Common myeloid progenitor, CD34-positive (primary cell): Measurements from ENCODE around the gene C11orf91.
"Not testable (repeated sequence)": the region's sequence is repeated elsewhere in the genome, so short reads cannot be mapped to it uniquely, and the experiment has no call there.

Experiments used
- CTCF ChIA-PET: fragments of 350-600 bp; sonication (Branson Sonifier 250); formaldehyde crosslinking; loops from one replicate; lab custom pipeline; 2021; ENCODE audit warnings: antibody characterized with exemption; lab: Charles Lee
- POLR2A ChIA-PET: fragments of 350-600 bp; sonication (Branson Sonifier 250); formaldehyde crosslinking; loops from one replicate; lab custom pipeline; 2021; ENCODE audit warnings: antibody characterized with exemption; lab: Charles Lee
- DNase-seq, 3 donors: peaks; one replicate each; pipeline versions ENCODE4 v3.0.0 to v3.0.0-alpha.2; 2013
- H3K27ac ChIP-seq, 2 experiments: 1 replicate in 1 of 2; 2 replicates in 1 of 2; pipeline ENCODE4 v1.7.0; 2013; ENCODE audit warnings: inconsistent platforms in 2 of 2, low read length in 2 of 2, mild to moderate bottlenecking in 2 of 2, low read depth in 1 of 2, moderate library complexity in 1 of 2; ENCODE audit not compliant: severe bottlenecking in 2 of 2, insufficient read depth in 1 of 2, poor library complexity in 1 of 2
- H3K27me3 ChIP-seq, 5 experiments: replicated peaks in 2 of 5; 1 replicate in 3 of 5; 2 replicates in 2 of 5; pipeline versions ENCODE4 v1.6.1 to v1.7.0; 2013; ENCODE audit warnings: low read length in 4 of 5, mild to moderate bottlenecking in 2 of 5, moderate library complexity in 2 of 5, inconsistent platforms in 1 of 5; ENCODE audit not compliant: insufficient read depth in 5 of 5, control insufficient read depth in 4 of 5
- H3K36me3 ChIP-seq, 4 experiments: 1 replicate in 2 of 4; 2 replicates in 2 of 4; pipeline versions ENCODE4 v1.6.1 to v1.7.0; 2013; ENCODE audit warnings: low read length in 3 of 4, control low read depth in 1 of 4, mild to moderate bottlenecking in 1 of 4; ENCODE audit not compliant: control insufficient read depth in 4 of 4, insufficient read depth in 4 of 4
- H3K4me1 ChIP-seq, 4 experiments: 1 replicate in 3 of 4; 2 replicates in 1 of 4; pipeline versions ENCODE4 v1.6.1 to v1.7.1; 2013; ENCODE audit warnings: low read length in 3 of 4, mild to moderate bottlenecking in 3 of 4, control low read depth in 1 of 4, inconsistent platforms in 1 of 4, moderate library complexity in 1 of 4; ENCODE audit not compliant: control insufficient read depth in 4 of 4, insufficient read depth in 4 of 4; ENCODE audit errors: control extremely low read depth in 1 of 4
- H3K4me3 ChIP-seq, 7 experiments: 1 replicate in 4 of 7; 2 replicates in 3 of 7; pipeline versions ENCODE4 v1.5.1 to v1.7.0; 2013; ENCODE audit warnings: mild to moderate bottlenecking in 7 of 7, low read length in 6 of 7, moderate library complexity in 6 of 7, inconsistent platforms in 2 of 7, low read depth in 2 of 7, control low read depth in 1 of 7; ENCODE audit not compliant: insufficient read depth in 4 of 7, control insufficient read depth in 1 of 7; ENCODE audit errors: extremely low read depth in 1 of 7
- H3K9me3 ChIP-seq, 5 experiments: 1 replicate in 4 of 5; 2 replicates in 1 of 5; pipeline versions ENCODE4 v1.6.1 to v1.7.1; 2013; ENCODE audit warnings: low read length in 4 of 5, mild to moderate bottlenecking in 2 of 5, inconsistent platforms in 1 of 5, low read depth in 1 of 5, moderate library complexity in 1 of 5; ENCODE audit not compliant: control insufficient read depth in 4 of 5, insufficient read depth in 2 of 5; ENCODE audit errors: control extremely low read depth in 1 of 5
- WGBS: methylation state at CpG from one replicate; pipeline ENCODE4 v1.1.5; 2013; ENCODE audit not compliant: insufficient coverage; 5-methylcytosine and 5-hydroxymethylcytosine counted together

C11orf91 gene

GRCh38 chr11:33682019-33682418 is 18.6 kb downstream of the C11orf91 start:
- Histone ChIP-seq H3K27ac (no peak overlapping the region), H3K27me3 (peaks cover 0 to 4% (median 0%) of the 10 kb centered on the region in 5 experiments), H3K36me3 (no peaks in the 10 kb centered on the region), H3K4me1 (no peaks in the 10 kb centered on the region), H3K9me3 (no peaks in the 10 kb centered on the region), H3K4me3 (no peak overlapping the region)
- ChIA-PET POLR2A (no interaction called here), CTCF (interaction anchor here (1.5 kb wide), 1 partner anchor 321 kb away, joined by 3 read pairs; no protein-coding TSS in a partner anchor)
- no peak for DNase-seq
- 100% methylated on average over 2 of the region's 3 CpGs for WGBS

GRCh38 chr11:33678616-33679015 is 22.0 kb downstream of the C11orf91 start:
- H3K9me3 ChIP-seq, H3K27me3 ChIP-seq, H3K4me3 ChIP-seq, H3K27ac ChIP-seq, H3K36me3 ChIP-seq, DNase-seq, H3K4me1 ChIP-seq, POLR2A ChIA-PET: not testable (repeated sequence)
- WGBS, result 71% methylated on average over 1 of the region's 1 CpG
- CTCF ChIA-PET, result interaction anchor here (1.2 kb wide), 1 partner anchor 38 kb away, joined by 3 read pairs; no protein-coding TSS in a partner anchor

- Histone ChIP-seq H3K27ac (no peak overlapping the region), H3K36me3 (no peaks in the 10 kb centered on the region), H3K9me3 (no peaks in the 10 kb centered on the region), H3K27me3 (peaks cover 0 to 3% (median 0%) of the 10 kb centered on the region in 5 experiments), H3K4me1 (no peaks in the 10 kb centered on the region), H3K4me3 (no peak overlapping the region)
- POLR2A ChIA-PET, result no interaction called here
- CTCF ChIA-PET, result no interaction called here
- no peak for DNase-seq
- no CpG with 5 or more reads among the region's 3 CpGs for WGBS
Observed at GRCh38 chr11:33674035-33674814, 26.4 kb downstream of the C11orf91 start.

GRCh38 chr11:33672273-33672672 is 28.4 kb downstream of the C11orf91 start:
- H3K27ac ChIP-seq, result no peak overlapping the region
- ChIA-PET CTCF (interaction anchor here (1.3 kb wide), 1 partner anchor 128 kb away, joined by 3 read pairs; no protein-coding TSS in a partner anchor), POLR2A (no interaction called here)
- no peaks in the 10 kb centered on the region for H3K9me3 ChIP-seq
- no CpG with 5 or more reads among the region's 4 CpGs for WGBS
- no peaks in the 10 kb centered on the region for H3K4me1 ChIP-seq
- DNase-seq, result no peak
- no peak overlapping the region for H3K4me3 ChIP-seq
- H3K36me3 ChIP-seq, result no peaks in the 10 kb centered on the region
- H3K27me3 ChIP-seq, result peaks cover 0 to 1% (median 0%) of the 10 kb centered on the region in 5 experiments

- CTCF ChIA-PET, result interaction anchor here (1.6 kb wide), 1 partner anchor 10 kb away, joined by 3 read pairs; no protein-coding TSS in a partner anchor
- H3K27me3 ChIP-seq, result peaks cover 0 to 1% (median 0%) of the 10 kb centered on the region in 5 experiments
- H3K4me3 ChIP-seq, result no peak overlapping the region
- POLR2A ChIA-PET, result no interaction called here
- H3K4me1 ChIP-seq, result no peaks in the 10 kb centered on the region
- no peak overlapping the region for H3K27ac ChIP-seq
- no peaks in the 10 kb centered on the region for H3K36me3 ChIP-seq
- DNase-seq, result no peak
- 59% methylated on average over 3 of the region's 5 CpGs for WGBS
- no peaks in the 10 kb centered on the region for H3K9me3 ChIP-seq
Observed at GRCh38 chr11:33670250-33671011, 30.2 kb downstream of the C11orf91 start.

GRCh38 chr11:33669598-33670249 is 30.9 kb downstream of the C11orf91 start:
- H3K27ac ChIP-seq, result no peak overlapping the region
- peaks cover 0 to 1% (median 0%) of the 10 kb centered on the region in 5 experiments for H3K27me3 ChIP-seq
- H3K9me3 ChIP-seq, result no peaks in the 10 kb centered on the region
- POLR2A ChIA-PET, result no interaction called here
- no peaks in the 10 kb centered on the region for H3K4me1 ChIP-seq
- H3K4me3 ChIP-seq, result no peak overlapping the region
- H3K36me3 ChIP-seq, result no peaks in the 10 kb centered on the region
- DNase-seq, result no peak
- 100% methylated on average over 3 of the region's 5 CpGs for WGBS
- CTCF ChIA-PET, result interaction anchor here (1.1 to 1.6 kb wide), 2 partner anchors 9 to 19 kb away, joined by 3 read pairs; no protein-coding TSS in a partner anchor
